ENCODE data around the gene SMARCA4.

Gene SMARCA4

DNA sequence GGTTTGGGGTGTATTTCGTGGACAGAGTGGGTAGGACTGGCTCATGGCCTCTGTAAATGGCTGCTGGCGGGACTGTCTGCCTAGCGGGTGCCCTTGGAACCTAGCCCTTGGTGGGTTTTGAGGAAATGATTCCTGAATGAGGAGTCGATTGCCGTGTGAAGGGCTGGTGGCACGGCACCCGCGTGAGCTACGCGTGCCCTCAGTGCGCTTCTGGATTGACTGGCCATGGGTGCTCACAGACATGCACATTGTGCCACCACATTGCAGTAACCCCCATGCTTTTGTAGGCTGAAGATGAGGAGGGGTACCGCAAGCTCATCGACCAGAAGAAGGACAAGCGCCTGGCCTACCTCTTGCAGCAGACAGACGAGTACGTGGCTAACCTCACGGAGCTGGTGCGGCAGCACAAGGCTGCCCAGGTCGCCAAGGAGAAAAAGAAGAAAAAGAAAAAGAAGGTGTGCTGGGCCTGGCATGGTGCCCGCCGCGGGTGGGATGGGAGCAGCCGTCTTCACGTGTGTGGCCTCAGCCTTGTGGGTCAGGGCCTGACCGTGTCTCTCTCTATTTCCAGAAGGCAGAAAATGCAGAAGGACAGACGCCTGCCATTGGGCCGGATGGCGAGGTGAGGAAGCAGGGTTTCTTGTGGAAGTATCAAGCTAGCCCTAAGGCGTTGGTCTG lies 35.2 kb downstream of the SMARCA4 start:
- no peak for DNase-seq (ENCODE audit: extremely low read depth, insufficient read length)
- Histone ChIP-seq H3K4me3 (replicated peaks; ENCODE audit: low read depth, low read length) (no peak overlapping the region), H3K36me3 (ENCODE audit: control insufficient read depth, insufficient read depth, low read length) (peaks cover 33% of the 10 kb centered on the region), H3K27me3 (replicated peaks; ENCODE audit: control insufficient read depth, insufficient read depth, low read length) (no peaks in the 10 kb centered on the region)
- TF ChIP-seq, protein P1, sequence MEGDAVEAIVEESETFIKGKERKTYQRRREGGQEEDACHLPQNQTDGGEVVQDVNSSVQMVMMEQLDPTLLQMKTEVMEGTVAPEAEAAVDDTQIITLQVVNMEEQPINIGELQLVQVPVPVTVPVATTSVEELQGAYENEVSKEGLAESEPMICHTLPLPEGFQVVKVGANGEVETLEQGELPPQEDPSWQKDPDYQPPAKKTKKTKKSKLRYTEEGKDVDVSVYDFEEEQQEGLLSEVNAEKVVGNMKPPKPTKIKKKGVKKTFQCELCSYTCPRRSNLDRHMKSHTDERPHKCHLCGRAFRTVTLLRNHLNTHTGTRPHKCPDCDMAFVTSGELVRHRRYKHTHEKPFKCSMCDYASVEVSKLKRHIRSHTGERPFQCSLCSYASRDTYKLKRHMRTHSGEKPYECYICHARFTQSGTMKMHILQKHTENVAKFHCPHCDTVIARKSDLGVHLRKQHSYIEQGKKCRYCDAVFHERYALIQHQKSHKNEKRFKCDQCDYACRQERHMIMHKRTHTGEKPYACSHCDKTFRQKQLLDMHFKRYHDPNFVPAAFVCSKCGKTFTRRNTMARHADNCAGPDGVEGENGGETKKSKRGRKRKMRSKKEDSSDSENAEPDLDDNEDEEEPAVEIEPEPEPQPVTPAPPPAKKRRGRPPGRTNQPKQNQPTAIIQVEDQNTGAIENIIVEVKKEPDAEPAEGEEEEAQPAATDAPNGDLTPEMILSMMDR (IDR thresholded peaks at IDR 0.05; ENCODE audit: insufficient read depth, low read length, poor library complexity, severe bottlenecking) = no peak

DNA sequence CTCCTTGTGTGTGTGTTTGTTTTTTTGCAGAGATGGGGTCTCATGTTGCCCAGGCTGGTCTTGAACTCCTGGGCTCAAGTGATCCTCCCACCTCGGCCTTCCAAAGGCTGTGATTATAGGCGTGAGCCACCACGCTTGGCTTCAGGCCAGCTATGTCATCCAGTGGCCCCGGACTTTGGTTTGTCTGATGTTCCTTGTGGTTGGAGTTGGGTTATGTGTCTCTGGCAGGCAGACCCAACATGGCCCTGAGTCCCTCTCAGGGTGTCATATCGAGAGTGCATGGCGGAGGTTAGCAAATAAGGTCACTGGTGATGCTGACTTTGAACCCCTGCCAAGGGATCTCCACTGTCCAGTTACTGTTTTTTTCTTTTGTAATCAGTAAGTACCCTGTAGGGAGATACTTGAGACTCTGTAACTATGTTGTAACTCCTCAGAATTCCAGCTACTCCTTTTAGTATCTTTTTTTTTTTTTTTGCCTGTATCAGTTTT lies 37.3 kb downstream of the SMARCA4 start:
- peaks cover 34% of the 10 kb centered on the region for H3K36me3 ChIP-seq (ENCODE audit: control insufficient read depth, insufficient read depth, low read length)
- no peak overlapping the region for H3K4me3 ChIP-seq (replicated peaks; ENCODE audit: low read depth, low read length)
- H3K27me3 ChIP-seq (replicated peaks; ENCODE audit: control insufficient read depth, insufficient read depth, low read length) = no peaks in the 10 kb centered on the region
- TF ChIP-seq, protein P1 (IDR thresholded peaks at IDR 0.05; ENCODE audit: insufficient read depth, low read length, poor library complexity, severe bottlenecking) = no peak
- no peak for DNase-seq (ENCODE audit: extremely low read depth, insufficient read length)

GRCh38 chr19:10998666-10999065 lies 37.8 kb downstream of the SMARCA4 start:
- DNase-seq (ENCODE audit: extremely low read depth, insufficient read length) = no peak
- TF ChIP-seq, protein P1 (IDR thresholded peaks at IDR 0.05; ENCODE audit: insufficient read depth, low read length, poor library complexity, severe bottlenecking) = no peak
- Histone ChIP-seq H3K4me3 (replicated peaks; ENCODE audit: low read depth, low read length) (no peak overlapping the region), H3K27me3 (replicated peaks; ENCODE audit: control insufficient read depth, insufficient read depth, low read length) (no peaks in the 10 kb centered on the region), H3K36me3 (ENCODE audit: control insufficient read depth, insufficient read depth, low read length) (peaks cover 36% of the 10 kb centered on the region)

DNA sequence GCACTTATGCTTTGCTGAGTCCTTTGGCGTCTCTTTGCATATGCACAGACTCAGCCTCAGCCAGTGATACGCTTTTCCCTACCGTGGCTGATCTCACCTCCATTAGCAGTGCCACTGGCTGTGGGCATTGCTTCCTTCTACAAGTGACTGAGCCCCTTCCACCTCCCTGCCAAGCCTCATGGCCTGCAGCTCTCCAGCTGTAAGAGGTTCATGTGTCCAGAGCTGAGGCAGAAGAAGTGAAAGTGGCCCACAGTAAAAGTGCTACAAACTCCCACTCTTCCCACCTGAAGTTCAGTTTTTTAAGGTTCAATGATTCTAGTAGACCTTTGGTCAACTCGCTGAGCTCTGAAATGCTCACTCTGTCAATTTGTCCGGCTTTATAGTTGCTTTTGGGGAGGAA lies 44.7 kb downstream of the SMARCA4 start:
- H3K36me3 ChIP-seq (ENCODE audit: control insufficient read depth, insufficient read depth, low read length) = peaks cover 29% of the 10 kb centered on the region

GRCh38 chr19:11007385-11007784 lies 46.6 kb downstream of the SMARCA4 start:
- Histone ChIP-seq H3K4me3 (replicated peaks; ENCODE audit: low read depth, low read length) (no peak overlapping the region), H3K36me3 (ENCODE audit: control insufficient read depth, insufficient read depth, low read length) (peaks cover 26% of the 10 kb centered on the region), H3K27me3 (replicated peaks; ENCODE audit: control insufficient read depth, insufficient read depth, low read length) (no peaks in the 10 kb centered on the region)
- TF ChIP-seq, protein P1 (IDR thresholded peaks at IDR 0.05; ENCODE audit: insufficient read depth, low read length, poor library complexity, severe bottlenecking) = no peak
- no peak for DNase-seq (ENCODE audit: extremely low read depth, insufficient read length)

More for the DNA sequence above, 44.7 kb downstream of the SMARCA4 start:
- Histone ChIP-seq H3K27me3 (replicated peaks; ENCODE audit: control insufficient read depth, insufficient read depth, low read length) (no peaks in the 10 kb centered on the region), H3K4me3 (replicated peaks; ENCODE audit: low read depth, low read length) (no peak overlapping the region)
- TF ChIP-seq, protein P1 (IDR thresholded peaks at IDR 0.05; ENCODE audit: insufficient read depth, low read length, poor library complexity, severe bottlenecking) = no peak
- DNase-seq (ENCODE audit: extremely low read depth, insufficient read length) = no peak
